ENCODE data around the gene PRTFDC1. TPM values are rescaled to one million over a fixed set of nuclear protein-coding genes. Genes with fewer than 3 reads are reported as not detected.

PRTFDC1 gene
- total RNA-seq, 1 donor from 2014 or later = 0.21 TPM

GRCh38 chr10:24806262-24806661 lies 146.1 kb downstream of the PRTFDC1 start:
- no peaks in the 10 kb centered on the region for H3K36me3 Mint-ChIP-seq (ENCODE audit: low read depth)

GRCh38 chr10:24804956-24805355 lies 147.4 kb downstream of the PRTFDC1 start:
- Mint-ChIP-seq H3K36me3 (ENCODE audit: low read depth) (no peaks in the 10 kb centered on the region), H3K4me3 (no peak overlapping the region), H3K27me3 (no peaks in the 10 kb centered on the region), H3K9me3 (no peaks in the 10 kb centered on the region), H3K27ac (no peak overlapping the region), H3K4me1 (no peaks in the 10 kb centered on the region)
- no peak for DNase-seq
- intact Hi-C loops (cut with micrococcal nuclease) = no loop called here

More at GRCh38 chr10:24806262-24806661, 146.1 kb downstream of the PRTFDC1 start:
- Mint-ChIP-seq H3K4me3 (no peak overlapping the region), H3K4me1 (no peaks in the 10 kb centered on the region), H3K9me3 (no peaks in the 10 kb centered on the region), H3K27me3 (no peaks in the 10 kb centered on the region), H3K27ac (no peak overlapping the region)
- intact Hi-C loops (cut with micrococcal nuclease) = no loop called here
- DNase-seq = no peak

GRCh38 chr10:24804392-24804791 lies 148.0 kb downstream of the PRTFDC1 start:
- H3K4me3 Mint-ChIP-seq = no peak overlapping the region
- no peak overlapping the region for H3K27ac Mint-ChIP-seq
- no peaks in the 10 kb centered on the region for H3K4me1 Mint-ChIP-seq
- H3K36me3 Mint-ChIP-seq (ENCODE audit: low read depth) = no peaks in the 10 kb centered on the region
- H3K27me3 Mint-ChIP-seq = no peaks in the 10 kb centered on the region
- DNase-seq = no peak
- intact Hi-C loops (cut with micrococcal nuclease) = no loop called here
- no peaks in the 10 kb centered on the region for H3K9me3 Mint-ChIP-seq

- Mint-ChIP-seq H3K9me3 (peaks cover 6% of the 10 kb centered on the region), H3K4me3 (no peak overlapping the region), H3K27me3 (no peaks in the 10 kb centered on the region), H3K27ac (no peak overlapping the region), H3K4me1 (no peaks in the 10 kb centered on the region), H3K36me3 (ENCODE audit: low read depth) (no peaks in the 10 kb centered on the region)
- DNase-seq = no peak
- intact Hi-C loops (cut with micrococcal nuclease) = no loop called here
Measured at GRCh38 chr10:24802378-24802777, 150.0 kb downstream of the PRTFDC1 start.

- Mint-ChIP-seq H3K27ac (no peak overlapping the region), H3K27me3 (no peaks in the 10 kb centered on the region), H3K36me3 (ENCODE audit: low read depth) (no peaks in the 10 kb centered on the region), H3K4me3 (no peak overlapping the region), H3K4me1 (no peaks in the 10 kb centered on the region), H3K9me3 (peaks cover 7% of the 10 kb centered on the region)
- DNase-seq = no peak
- intact Hi-C loops (cut with micrococcal nuclease) = no loop called here
Measured at GRCh38 chr10:24800861-24801260, 151.5 kb downstream of the PRTFDC1 start.

Other genes starting within 250 kb of the PRTFDC1 start
- gene ARHGAP21, start 228.7 kb downstream of the PRTFDC1 start, total RNA-seq = 46.7 and 56.6 TPM in 2 replicates
- not detected in 2 replicates for gene ENKUR, start 63.6 kb upstream of the PRTFDC1 start, total RNA-seq
- gene THNSL1, start 64.0 kb upstream of the PRTFDC1 start, total RNA-seq = 3.6 and 4.2 TPM in 2 replicates
- not detected in 2 replicates for gene GPR158, start 222.4 kb upstream of the PRTFDC1 start, total RNA-seq